CD4-positive, CD25-positive, alpha-beta regulatory T cell (primary cell): ENCODE results near the gene ERI2. TPM values are rescaled to one million over a fixed set of nuclear protein-coding genes. Genes with fewer than 3 reads are reported as not detected.

Source experiments
- ATAC-seq, 2 donors: fragments of 150-1000 bp; cut with Tn5 transposase; one replicate each; pipeline ENCODE4 v1.10.0; 2021; ENCODE audit warnings: low read depth in 2 of 2, moderate number of reproducible peaks in 2 of 2, moderate library complexity in 1 of 2
- DNase-seq, 3 donors: peaks; one replicate each; pipeline versions ENCODE4 v3.0.0 to v3.0.0-alpha.2; 2012 to 2022; ENCODE audit warnings: mixed read lengths in 1 of 3
- H3K27ac ChIP-seq: one replicate; pipeline ENCODE4 v1.7.0; 2013; ENCODE audit warnings: mild to moderate bottlenecking, low read length; ENCODE audit not compliant: insufficient read depth, poor library complexity, severe bottlenecking
- H3K27me3 ChIP-seq: one replicate; pipeline ENCODE4 v1.7.0; 2013; ENCODE audit warnings: low read length; ENCODE audit not compliant: control insufficient read depth, insufficient read depth
- H3K36me3 ChIP-seq: one replicate; pipeline ENCODE4 v1.7.0; 2013; ENCODE audit warnings: mild to moderate bottlenecking, low read length, moderate library complexity; ENCODE audit not compliant: control insufficient read depth, insufficient read depth
- H3K4me1 ChIP-seq: 2 replicates; pipeline ENCODE4 v1.7.0; 2013; ENCODE audit warnings: mild to moderate bottlenecking, low read length; ENCODE audit not compliant: insufficient read depth, control insufficient read depth, poor library complexity, severe bottlenecking
- H3K4me3 ChIP-seq: one replicate; pipeline ENCODE4 v1.7.0; 2013; ENCODE audit warnings: low read depth, mild to moderate bottlenecking, low read length, moderate library complexity
- H3K9me3 ChIP-seq, 2 experiments: 1 replicate in 1 of 2; 2 replicates in 1 of 2; pipeline ENCODE4 v1.7.0; 2013; ENCODE audit warnings: low read length in 2 of 2, mild to moderate bottlenecking in 1 of 2, moderate library complexity in 1 of 2; ENCODE audit not compliant: control insufficient read depth in 2 of 2
- H3K27ac Mint-ChIP-seq, 3 donors: one replicate each; pipeline ENCODE4 v1.8.0; 2020 to 2022; ENCODE audit warnings: mild to moderate bottlenecking in 3 of 3, mixed read lengths in 3 of 3, moderate library complexity in 2 of 3
- H3K27me3 Mint-ChIP-seq: one replicate; pipeline ENCODE4 v1.8.0; 2022; ENCODE audit warnings: mild to moderate bottlenecking, mixed read lengths
- H3K36me3 Mint-ChIP-seq: one replicate; pipeline ENCODE4 v1.8.0; 2020; ENCODE audit warnings: mixed read lengths
- H3K4me1 Mint-ChIP-seq, 4 donors: one replicate each; pipeline ENCODE4 v1.8.0; 2020 to 2022; ENCODE audit warnings: mixed read lengths in 4 of 4, mild to moderate bottlenecking in 1 of 4
- H3K4me3 Mint-ChIP-seq, 4 donors: one replicate each; pipeline ENCODE4 v1.8.0; 2020 to 2022; ENCODE audit warnings: mild to moderate bottlenecking in 4 of 4, mixed read lengths in 4 of 4, moderate library complexity in 3 of 4
- H3K9me3 Mint-ChIP-seq, 7 donors: one replicate each; pipeline ENCODE4 v1.8.0; 2020 to 2022; ENCODE audit warnings: mixed read lengths in 7 of 7, mild to moderate bottlenecking in 3 of 7, moderate library complexity in 2 of 7
- polyA plus RNA-seq, 4 donors: library from polyadenylated mRNA; unstranded; fragments of 300-500 nt; fragmentation: Illumina TruSeq; gene quantifications; one replicate each; pipeline ENCODE4 v1.2.3, GENCODE V29; 2021
- total RNA-seq: library from RNA; stranded (reverse); gene quantifications from one replicate; pipeline ENCODE4 v1.2.3, GENCODE V29; 2022

The ERI2 gene
- total and polyA plus RNA-seq, 5 donors from 2014 or later: 2.0 to 4.9 (median 2.9) TPM

DNA sequence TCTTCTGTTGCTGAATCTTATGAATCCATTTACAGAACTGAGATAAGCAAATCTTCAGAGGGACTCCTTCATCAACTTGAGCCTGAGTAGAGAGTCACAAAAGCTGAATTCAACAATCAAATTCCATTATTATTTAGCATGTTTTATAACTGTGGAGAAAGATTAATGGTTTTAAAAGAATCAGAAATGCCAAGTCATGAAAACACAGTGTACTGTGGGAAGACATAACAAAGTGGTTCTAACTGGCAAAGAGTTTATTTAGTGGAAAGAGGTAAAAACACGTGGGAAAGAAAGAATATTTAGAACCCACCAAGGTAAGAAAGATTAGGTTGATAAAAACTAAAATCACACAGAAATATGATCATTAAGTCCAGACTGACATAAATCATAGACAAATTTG, 5.0 kb downstream of the ERI2 start:
- Histone ChIP-seq H3K4me3 (no peak overlapping the region), H3K36me3 (peaks cover 4% of the 10 kb centered on the region), H3K9me3 (no peaks in the 10 kb centered on the region), H3K27ac (no peak overlapping the region), H3K4me1 (peaks cover 9% of the 10 kb centered on the region), H3K27me3 (no peaks in the 10 kb centered on the region)
- no peak overlapping the region for H3K27ac Mint-ChIP-seq
- DNase-seq (no peak), ATAC-seq (no peak)
- no peak overlapping the region for H3K4me3 Mint-ChIP-seq
- peaks cover 5 to 22% (median 8%) of the 10 kb centered on the region in 4 donors for H3K4me1 Mint-ChIP-seq
- no peaks in the 10 kb centered on the region for H3K27me3 Mint-ChIP-seq
- H3K36me3 Mint-ChIP-seq: no peaks in the 10 kb centered on the region
- no peaks in the 10 kb centered on the region for H3K9me3 Mint-ChIP-seq

DNA sequence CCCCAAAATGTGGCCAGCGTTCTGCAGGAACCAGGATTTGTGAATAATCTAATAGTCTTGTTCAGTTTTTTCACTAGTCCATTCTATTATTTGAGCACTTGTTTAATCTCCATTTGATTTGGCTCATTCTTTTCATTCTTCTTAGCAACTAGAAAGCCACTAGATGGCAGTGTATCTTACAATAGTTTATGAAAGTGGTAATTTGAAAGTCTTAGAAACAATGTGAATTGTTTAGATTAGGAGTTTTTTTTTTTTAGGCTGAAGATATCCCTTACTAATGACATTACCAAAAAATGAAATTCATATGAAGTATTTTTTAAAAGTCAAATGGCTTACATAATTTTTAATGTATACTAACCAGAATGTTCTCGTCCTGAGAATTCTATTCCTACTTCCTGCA, 6.7 kb downstream of the ERI2 start:
- peaks cover 4% of the 10 kb centered on the region for H3K36me3 ChIP-seq
- H3K4me1 ChIP-seq: peaks cover 5% of the 10 kb centered on the region
- Mint-ChIP-seq H3K4me1 (peaks cover 0 to 16% (median 7%) of the 10 kb centered on the region in 4 donors), H3K4me3 (no peak overlapping the region), H3K27ac (peak overlapping the region in 1 of 3 donors; percentile 17), H3K27me3 (no peaks in the 10 kb centered on the region), H3K9me3 (no peaks in the 10 kb centered on the region), H3K36me3 (no peaks in the 10 kb centered on the region)
- no peaks in the 10 kb centered on the region for H3K9me3 ChIP-seq
- no peaks in the 10 kb centered on the region for H3K27me3 ChIP-seq
- no peak overlapping the region for H3K27ac ChIP-seq
- DNase-seq: peak in 2 of 3 donors; percentile 31 to 34
- ATAC-seq: no peak
- no peak overlapping the region for H3K4me3 ChIP-seq

DNA sequence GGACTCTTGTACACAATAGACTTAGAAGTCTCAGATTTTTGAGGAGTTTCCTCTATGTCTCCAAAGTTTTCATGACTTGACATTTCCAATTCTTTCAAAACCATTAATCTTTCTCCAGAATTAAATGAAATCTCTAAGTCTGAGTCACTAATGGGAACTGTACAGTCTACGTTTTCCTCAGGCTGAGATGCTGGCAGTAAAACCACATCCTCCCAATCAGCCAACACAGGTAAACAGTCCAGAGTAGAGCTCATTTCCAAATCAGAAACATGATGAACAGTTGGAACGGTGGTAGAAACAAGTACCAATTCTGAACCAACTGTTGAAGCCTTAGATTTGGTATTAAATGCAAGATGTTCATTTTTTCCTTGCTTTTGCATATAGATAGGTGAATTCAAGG, 7.9 kb downstream of the ERI2 start:
- no peak overlapping the region for H3K4me3 ChIP-seq
- H3K9me3 ChIP-seq: no peaks in the 10 kb centered on the region
- Mint-ChIP-seq H3K4me1 (peaks cover 0 to 16% (median 7%) of the 10 kb centered on the region in 4 donors), H3K27me3 (no peaks in the 10 kb centered on the region), H3K9me3 (no peaks in the 10 kb centered on the region), H3K4me3 (no peak overlapping the region), H3K27ac (peak overlapping the region in 1 of 3 donors; percentile 17), H3K36me3 (no peaks in the 10 kb centered on the region)
- peaks cover 4% of the 10 kb centered on the region for H3K36me3 ChIP-seq
- peak in 1 of 3 donors; percentile 26 for DNase-seq
- no peak overlapping the region for H3K27ac ChIP-seq
- ATAC-seq: peak; percentile 61 to 85
- H3K4me1 ChIP-seq: peaks cover 5% of the 10 kb centered on the region
- no peaks in the 10 kb centered on the region for H3K27me3 ChIP-seq

DNA sequence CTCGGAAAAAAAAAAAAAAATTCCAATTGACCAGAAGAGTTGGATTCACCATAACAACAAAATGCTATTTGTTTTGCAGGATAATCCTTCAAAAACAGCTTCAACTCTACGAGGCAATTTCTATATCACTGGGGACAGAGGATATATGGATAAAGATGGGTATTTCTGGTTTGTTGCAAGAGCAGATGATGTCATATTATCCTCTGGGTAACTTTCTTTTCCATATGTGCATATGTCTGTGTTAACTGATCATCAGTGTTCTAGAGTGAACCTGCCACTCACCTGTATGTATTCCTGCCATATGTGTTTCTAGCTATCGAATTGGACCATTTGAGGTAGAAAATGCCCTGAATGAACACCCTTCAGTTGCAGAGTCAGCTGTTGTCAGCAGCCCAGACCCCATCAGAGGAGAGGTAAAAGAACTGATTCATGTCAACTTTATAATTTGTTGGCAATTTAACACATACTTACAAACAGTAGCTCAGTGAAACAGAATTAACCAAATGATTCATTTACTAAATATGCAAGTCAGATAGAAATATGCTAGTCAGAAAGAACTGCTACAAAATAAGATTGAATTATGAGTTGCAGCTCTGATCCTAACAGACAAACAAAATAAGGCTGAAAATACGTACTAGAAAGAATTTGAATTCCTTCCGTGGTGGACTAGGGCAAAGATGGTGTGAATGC, 14.2 kb downstream of the ERI2 start:
- H3K27ac Mint-ChIP-seq: no peak overlapping the region
- no peaks in the 10 kb centered on the region for H3K9me3 Mint-ChIP-seq
- no peak for ATAC-seq
- no peaks in the 10 kb centered on the region for H3K27me3 ChIP-seq
- no peak overlapping the region for H3K4me3 Mint-ChIP-seq
- no peak overlapping the region for H3K27ac ChIP-seq
- no peak overlapping the region for H3K4me3 ChIP-seq
- H3K9me3 ChIP-seq: no peaks in the 10 kb centered on the region
- no peaks in the 10 kb centered on the region for H3K4me1 Mint-ChIP-seq
- no peaks in the 10 kb centered on the region for H3K4me1 ChIP-seq
- H3K36me3 ChIP-seq: no peaks in the 10 kb centered on the region
- H3K27me3 Mint-ChIP-seq: no peaks in the 10 kb centered on the region
- H3K36me3 Mint-ChIP-seq: no peaks in the 10 kb centered on the region
- DNase-seq: no peak

DNA sequence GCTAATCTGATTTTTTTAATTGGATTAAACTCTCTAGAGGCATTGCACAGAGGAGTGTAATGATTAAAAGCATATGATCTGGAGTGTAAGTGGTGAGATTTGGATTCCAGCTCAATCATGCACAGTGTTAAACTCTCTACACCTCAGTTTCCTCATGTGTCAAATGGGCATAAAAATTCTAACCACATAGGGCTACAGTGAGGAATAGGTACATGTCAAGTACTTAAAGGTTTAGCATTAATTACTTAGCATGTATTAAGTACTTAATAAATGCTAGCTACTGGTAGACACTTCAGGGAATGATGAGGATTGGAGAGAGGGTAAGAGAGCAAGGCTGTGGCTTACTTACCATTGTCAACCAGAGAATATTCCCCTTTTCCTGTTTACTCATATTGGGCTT, 17.1 kb downstream of the ERI2 start:
- Histone ChIP-seq H3K27me3 (no peaks in the 10 kb centered on the region), H3K4me1 (no peaks in the 10 kb centered on the region), H3K27ac (no peak overlapping the region), H3K36me3 (no peaks in the 10 kb centered on the region), H3K9me3 (no peaks in the 10 kb centered on the region), H3K4me3 (no peak overlapping the region)
- no peak overlapping the region for H3K4me3 Mint-ChIP-seq
- H3K9me3 Mint-ChIP-seq: no peaks in the 10 kb centered on the region
- no peak for ATAC-seq
- no peaks in the 10 kb centered on the region for H3K4me1 Mint-ChIP-seq
- peaks cover 4% of the 10 kb centered on the region for H3K36me3 Mint-ChIP-seq
- H3K27me3 Mint-ChIP-seq: no peaks in the 10 kb centered on the region
- no peak for DNase-seq
- H3K27ac Mint-ChIP-seq: no peak overlapping the region

DNA sequence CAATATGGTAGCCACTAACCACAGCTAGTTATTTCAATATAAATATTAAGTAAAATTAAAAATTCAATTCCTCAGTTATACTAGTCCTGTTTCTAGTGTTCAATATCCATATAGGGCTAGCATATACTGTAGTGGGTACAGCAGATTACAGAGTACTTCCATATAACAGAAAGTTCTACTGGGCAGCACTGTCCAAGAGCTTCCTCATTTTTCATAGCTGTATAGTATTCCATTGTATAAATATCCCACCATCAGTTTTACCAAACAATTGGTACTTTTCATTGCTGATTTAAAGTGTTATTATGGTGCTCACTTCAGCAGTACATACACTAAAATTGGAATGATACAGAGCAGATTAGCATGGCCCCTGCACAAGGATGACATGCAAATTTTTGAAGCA, 22.1 kb downstream of the ERI2 start:
- Mint-ChIP-seq H3K27me3 (no peaks in the 10 kb centered on the region), H3K4me1 (no peaks in the 10 kb centered on the region)
- no peak for ATAC-seq

DNA sequence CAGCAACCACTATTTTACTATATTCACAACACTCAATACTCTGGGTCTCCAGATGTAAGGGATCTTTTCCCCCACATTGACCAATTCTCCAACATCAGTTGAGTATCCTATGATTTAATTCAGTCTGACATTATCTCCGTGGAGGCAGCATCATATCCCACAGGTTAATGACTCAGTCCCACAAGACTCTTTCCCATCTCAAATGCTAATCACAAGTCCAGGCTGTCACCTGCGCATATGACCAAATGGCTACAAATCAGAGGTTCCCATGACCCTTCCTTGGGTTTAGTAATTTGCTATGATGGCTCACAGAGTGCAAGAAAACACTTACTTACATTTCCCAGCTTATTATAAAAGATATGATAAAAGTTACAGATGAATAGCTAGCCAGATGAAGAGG, 23.8 kb downstream of the ERI2 start:
- DNase-seq (no peak), ATAC-seq (no peak)
- Mint-ChIP-seq H3K9me3 (no peaks in the 10 kb centered on the region), H3K4me3 (no peak overlapping the region), H3K27me3 (no peaks in the 10 kb centered on the region), H3K4me1 (no peaks in the 10 kb centered on the region), H3K27ac (no peak overlapping the region), H3K36me3 (peaks cover 29% of the 10 kb centered on the region)
- no peak overlapping the region for H3K27ac ChIP-seq
- no peaks in the 10 kb centered on the region for H3K9me3 ChIP-seq
- no peaks in the 10 kb centered on the region for H3K4me1 ChIP-seq
- H3K4me3 ChIP-seq: no peak overlapping the region
- no peaks in the 10 kb centered on the region for H3K27me3 ChIP-seq
- no peaks in the 10 kb centered on the region for H3K36me3 ChIP-seq

More for the DNA sequence above, 22.1 kb downstream of the ERI2 start:
- Mint-ChIP-seq H3K27ac (no peak overlapping the region), H3K4me3 (no peak overlapping the region), H3K9me3 (no peaks in the 10 kb centered on the region), H3K36me3 (peaks cover 27% of the 10 kb centered on the region)
- no peak overlapping the region for H3K4me3 ChIP-seq
- no peak for DNase-seq
- H3K4me1 ChIP-seq: no peaks in the 10 kb centered on the region
- H3K27me3 ChIP-seq: no peaks in the 10 kb centered on the region
- H3K27ac ChIP-seq: no peak overlapping the region
- H3K9me3 ChIP-seq: no peaks in the 10 kb centered on the region
- no peaks in the 10 kb centered on the region for H3K36me3 ChIP-seq

DNA sequence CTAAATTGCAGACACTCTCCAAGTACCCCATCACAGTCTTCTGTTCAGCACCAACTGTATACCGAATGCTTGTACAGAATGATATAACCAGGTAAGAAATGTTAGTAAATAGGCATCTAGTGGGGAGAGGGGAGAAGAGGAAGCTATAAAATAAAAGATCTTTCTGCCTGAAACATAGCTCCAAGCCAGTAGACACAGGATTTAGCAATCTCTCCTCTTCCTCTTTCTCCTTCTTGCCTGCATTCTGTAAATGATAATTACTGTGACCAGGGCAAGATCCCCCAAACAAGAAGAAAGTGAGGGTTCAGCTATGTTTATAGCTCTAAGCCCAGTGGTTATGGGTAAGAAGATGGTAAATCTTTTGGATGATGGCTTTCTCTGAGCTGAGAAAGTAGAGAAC, 24.6 kb downstream of the ERI2 start:
- Mint-ChIP-seq H3K9me3 (no peaks in the 10 kb centered on the region), H3K4me3 (no peak overlapping the region), H3K36me3 (peaks cover 31% of the 10 kb centered on the region), H3K4me1 (no peaks in the 10 kb centered on the region), H3K27me3 (no peaks in the 10 kb centered on the region), H3K27ac (no peak overlapping the region)
- no peak for ATAC-seq
- Histone ChIP-seq H3K36me3 (no peaks in the 10 kb centered on the region), H3K4me3 (no peak overlapping the region), H3K9me3 (no peaks in the 10 kb centered on the region), H3K27ac (no peak overlapping the region), H3K27me3 (no peaks in the 10 kb centered on the region), H3K4me1 (no peaks in the 10 kb centered on the region)
- DNase-seq: no peak
